NCI-H2171 (cell line): ENCODE data around the gene GHRH.
A peak's percentile ranks its signal among the peaks of the same experiment; 100 is the strongest.

Source experiments
- DNase-seq: peaks from one replicate; lab custom pipeline; 2025; lab: John Stamatoyannopoulos, UW

GHRH gene

DNA sequence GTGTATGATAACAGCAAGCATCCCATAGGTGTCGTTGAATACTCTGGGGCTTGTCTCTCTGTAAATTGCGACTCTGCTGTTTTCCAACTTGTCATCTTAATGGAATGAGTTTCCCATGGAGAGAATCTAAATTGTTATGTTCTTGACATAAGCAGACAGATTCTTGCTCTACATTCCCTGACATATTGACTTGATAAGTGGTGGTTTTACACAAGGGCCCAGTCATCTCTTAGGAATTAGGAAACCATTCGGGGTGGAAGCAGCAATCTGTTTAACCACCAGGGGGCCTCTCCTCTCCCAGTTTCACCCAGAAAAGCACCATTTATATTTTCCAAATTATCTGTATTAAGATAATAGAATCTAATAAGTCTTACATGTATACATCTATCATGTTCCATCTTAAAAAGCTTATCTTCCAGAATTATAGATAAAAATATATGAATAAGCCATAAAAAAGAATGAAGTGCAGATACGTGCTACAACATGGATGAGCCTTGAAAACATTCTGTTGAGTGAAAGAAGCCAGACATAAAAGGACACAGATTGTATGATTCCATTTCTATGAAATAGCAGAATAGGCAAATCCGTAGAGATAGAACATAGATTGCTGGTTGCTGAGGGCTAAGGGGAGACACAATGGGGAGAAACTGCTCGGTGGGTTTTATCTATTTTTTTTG, 59.2 kb downstream of the GHRH start:
- DNase-seq = peak; percentile 3

DNA sequence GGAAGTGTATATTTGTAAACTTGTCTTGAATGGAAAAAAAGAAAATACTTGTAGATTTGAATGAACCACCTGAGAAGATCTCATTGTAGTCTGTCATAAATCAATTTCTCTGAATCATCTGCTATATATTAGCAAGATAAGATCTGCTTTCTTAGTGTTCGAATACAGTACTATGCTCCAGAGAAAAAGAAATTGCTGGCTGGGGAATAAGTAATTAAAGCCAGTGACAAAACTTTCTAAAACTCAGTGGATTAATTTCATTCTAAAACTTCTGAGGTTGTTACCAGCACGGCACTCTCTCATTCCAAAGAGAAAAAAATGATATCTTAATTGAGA, 59.8 kb downstream of the GHRH start:
- no peak for DNase-seq
